GM12891 (cell line): Measurements from ENCODE around the gene AFF3.

Source experiments
- PAX5 ChIP-seq: IDR thresholded peaks from 2 replicates; pipeline ENCODE4 v1.6.1; 2011; ENCODE audit warnings: low read length, moderate library complexity, mild to moderate bottlenecking; ENCODE audit not compliant: insufficient read depth, severe bottlenecking
- POLR2A ChIP-seq: IDR thresholded peaks from 2 replicates; pipeline ENCODE4 v1.6.1; 2011; ENCODE audit warnings: low read depth, low read length, control low read depth
- POLR2AphosphoS5 ChIP-seq: IDR thresholded peaks from 2 replicates; pipeline ENCODE4 v1.6.1; 2011; ENCODE audit warnings: low read depth, low read length, control low read depth
- TAF1 ChIP-seq: IDR thresholded peaks from 2 replicates; pipeline ENCODE4 v1.6.1; 2011; ENCODE audit warnings: low read depth, low read length, control low read depth

- TF ChIP-seq TAF1 (no peak), POLR2A (no peak), POLR2AphosphoS5 (no peak), PAX5 (no peak)
These were observed 15.4 kb downstream of the AFF3 start for GRCh38 chr2:100126897-100127401.
